Measurements from ENCODE around the gene ANKFY1. TPM values are rescaled to one million over a fixed set of nuclear protein-coding genes. Genes with fewer than 3 reads are reported as not detected.
"Not testable (repeated sequence)": the region's sequence is repeated elsewhere in the genome, so short reads cannot be mapped to it uniquely, and the experiment has no call there.

Gene ANKFY1
- total RNA-seq, 1 donor from 2014 or later: 22.6 TPM

GRCh38 chr17:4140125-4140524 lies 123.7 kb downstream of the ANKFY1 start:
- DNase-seq (ENCODE audit: low read depth) (no peak), FAIRE-seq (no peak)
- no peak overlapping the region for H3K4me3 ChIP-seq (ENCODE audit: low read depth, low read length)
- no peaks in the 10 kb centered on the region for H3K27me3 ChIP-seq (ENCODE audit: control insufficient read depth, insufficient read depth, low read length)
- H3K36me3 ChIP-seq (ENCODE audit: control insufficient read depth, insufficient read depth, low read length): peaks cover 4% of the 10 kb centered on the region
- TF ChIP-seq CTCF (IDR thresholded peaks at IDR 0.05; ENCODE audit: insufficient read depth, low read length, severe bottlenecking): no peak

GRCh38 chr17:4138906-4139526 lies 124.8 kb downstream of the ANKFY1 start:
- H3K4me3 ChIP-seq (ENCODE audit: low read depth, low read length); H3K36me3 ChIP-seq (ENCODE audit: control insufficient read depth, insufficient read depth, low read length); H3K27me3 ChIP-seq (ENCODE audit: control insufficient read depth, insufficient read depth, low read length); DNase-seq (ENCODE audit: low read depth): not testable (repeated sequence)
- peak; percentile 18 for FAIRE-seq

GRCh38 chr17:4136373-4136772 lies 127.4 kb downstream of the ANKFY1 start:
- H3K27me3 ChIP-seq (ENCODE audit: control insufficient read depth, insufficient read depth, low read length): no peaks in the 10 kb centered on the region
- peaks cover 4% of the 10 kb centered on the region for H3K36me3 ChIP-seq (ENCODE audit: control insufficient read depth, insufficient read depth, low read length)
- DNase-seq (ENCODE audit: low read depth) (no peak), FAIRE-seq (peak; percentile 83)
- no peak overlapping the region for H3K4me3 ChIP-seq (ENCODE audit: low read depth, low read length)
- no peak for TF ChIP-seq CTCF (IDR thresholded peaks at IDR 0.05; ENCODE audit: insufficient read depth, low read length, severe bottlenecking)

- FAIRE-seq: no peak
- TF ChIP-seq CTCF (IDR thresholded peaks at IDR 0.05; ENCODE audit: insufficient read depth, low read length, severe bottlenecking): no peak
- Histone ChIP-seq H3K36me3 (ENCODE audit: control insufficient read depth, insufficient read depth, low read length) (peaks cover 4% of the 10 kb centered on the region), H3K27me3 (ENCODE audit: control insufficient read depth, insufficient read depth, low read length) (no peaks in the 10 kb centered on the region), H3K4me3 (ENCODE audit: low read depth, low read length) (no peak overlapping the region)
- no peak for DNase-seq (ENCODE audit: low read depth)
Observed at GRCh38 chr17:4135489-4135888, 128.3 kb downstream of the ANKFY1 start.

- peaks cover 2% of the 10 kb centered on the region for H3K36me3 ChIP-seq (ENCODE audit: control insufficient read depth, insufficient read depth, low read length)
- no peaks in the 10 kb centered on the region for H3K27me3 ChIP-seq (ENCODE audit: control insufficient read depth, insufficient read depth, low read length)
- TF ChIP-seq CTCF (IDR thresholded peaks at IDR 0.05; ENCODE audit: insufficient read depth, low read length, severe bottlenecking): no peak
- FAIRE-seq: no peak
- DNase-seq (ENCODE audit: low read depth): no peak
- H3K4me3 ChIP-seq (ENCODE audit: low read depth, low read length): no peak overlapping the region
Observed at GRCh38 chr17:4134721-4135120, 129.1 kb downstream of the ANKFY1 start.

- FAIRE-seq: no peak
- Histone ChIP-seq H3K4me3 (ENCODE audit: low read depth, low read length) (no peak overlapping the region), H3K36me3 (ENCODE audit: control insufficient read depth, insufficient read depth, low read length) (no peaks in the 10 kb centered on the region), H3K27me3 (ENCODE audit: control insufficient read depth, insufficient read depth, low read length) (no peaks in the 10 kb centered on the region)
- no peak for TF ChIP-seq CTCF (IDR thresholded peaks at IDR 0.05; ENCODE audit: insufficient read depth, low read length, severe bottlenecking)
- no peak for DNase-seq (ENCODE audit: low read depth)
Observed at GRCh38 chr17:4130715-4131114, 133.1 kb downstream of the ANKFY1 start.

All from bronchial epithelial cell (primary cell).